Ascending aorta (tissue), 2 donors: Measurements from ENCODE around the gene SHISA7. TPM values are rescaled to one million over a fixed set of nuclear protein-coding genes. Genes with fewer than 3 reads are reported as not detected.

Experiments used
- DNase-seq, 2 donors: peaks; one replicate each; pipeline ENCODE4 v3.0.0-alpha.2; 2019; ENCODE audit warnings: low spot score in 2 of 2
- H3K27ac ChIP-seq, 2 donors: fragments of 200-600 bp; sonication (generic); one replicate each; pipeline ENCODE4 v1.5.1; 2016 to 2017; ENCODE audit warnings: mild to moderate bottlenecking in 1 of 2
- H3K27me3 ChIP-seq: fragments of 200-600 bp; sonication (generic); one replicate; pipeline ENCODE4 v1.5.1; 2017
- H3K36me3 ChIP-seq, 2 donors: fragments of 200-600 bp; sonication (generic); one replicate each; pipeline ENCODE4 v1.5.1; 2016
- H3K4me1 ChIP-seq, 2 donors: fragments of 200-600 bp; sonication (generic); one replicate each; pipeline ENCODE4 v1.5.1; 2016 to 2017; ENCODE audit warnings: mild to moderate bottlenecking in 1 of 2
- H3K4me3 ChIP-seq, 2 donors: fragments of 200-600 bp; sonication (generic); one replicate each; pipeline ENCODE4 v1.5.1; 2016 to 2017; ENCODE audit warnings: mild to moderate bottlenecking in 1 of 2
- H3K9me3 ChIP-seq, 2 donors: fragments of 200-600 bp; sonication (generic); one replicate each; pipeline ENCODE4 v1.5.1; 2016
- intact Hi-C: fragments of 100-400 bp; cut with DNase I; formaldehyde crosslinking; loops from one replicate; pipeline ENCODE4 v1.15.1; 2023
- total RNA-seq: library from RNA; depleted of rRNA; stranded (reverse); fragments of >200 nt; gene quantifications from one replicate; pipeline ENCODE4 v1.1.0, GENCODE V29; 2016
- TF ChIP-seq, protein P1 (sequence below), 3 experiments: fragments of 200-600 bp in 2 of 3; fragments of 450-650 bp in 1 of 3; sonication (generic) in 2 of 3; IDR thresholded peaks; one replicate each; pipeline ENCODE4 v1.5.1; 2016 to 2019; ENCODE audit warnings: antibody characterized with exemption in 3 of 3, mild to moderate bottlenecking in 1 of 3, moderate library complexity in 1 of 3

SHISA7 gene
- total RNA-seq, 1 donor from 2014 or later = 0.85 TPM

DNA sequence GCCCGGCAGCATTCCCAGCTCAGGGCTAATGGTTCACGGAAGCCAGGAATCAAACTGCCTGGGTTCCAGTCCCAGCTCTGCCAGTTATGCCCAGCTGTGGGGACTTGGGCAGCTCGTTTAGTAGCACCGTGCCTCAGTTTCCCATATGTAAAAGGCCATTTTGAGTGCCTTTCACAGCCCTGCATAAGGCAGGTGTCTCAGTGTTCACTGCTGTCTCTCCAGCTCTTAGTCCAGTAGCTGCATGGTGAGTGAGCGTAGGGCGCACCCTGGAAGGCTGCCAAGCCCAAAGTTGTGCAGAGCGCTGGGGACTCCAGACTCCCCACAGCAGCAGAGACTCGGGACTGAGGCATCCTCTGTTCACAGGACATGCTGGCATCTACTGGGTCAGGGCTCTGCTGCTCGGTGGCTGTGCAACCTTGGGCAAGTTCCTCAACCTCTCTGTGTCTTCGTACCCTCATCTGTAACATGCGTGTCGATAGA is 51.9 kb downstream of the SHISA7 start:
- TF ChIP-seq, protein P1, sequence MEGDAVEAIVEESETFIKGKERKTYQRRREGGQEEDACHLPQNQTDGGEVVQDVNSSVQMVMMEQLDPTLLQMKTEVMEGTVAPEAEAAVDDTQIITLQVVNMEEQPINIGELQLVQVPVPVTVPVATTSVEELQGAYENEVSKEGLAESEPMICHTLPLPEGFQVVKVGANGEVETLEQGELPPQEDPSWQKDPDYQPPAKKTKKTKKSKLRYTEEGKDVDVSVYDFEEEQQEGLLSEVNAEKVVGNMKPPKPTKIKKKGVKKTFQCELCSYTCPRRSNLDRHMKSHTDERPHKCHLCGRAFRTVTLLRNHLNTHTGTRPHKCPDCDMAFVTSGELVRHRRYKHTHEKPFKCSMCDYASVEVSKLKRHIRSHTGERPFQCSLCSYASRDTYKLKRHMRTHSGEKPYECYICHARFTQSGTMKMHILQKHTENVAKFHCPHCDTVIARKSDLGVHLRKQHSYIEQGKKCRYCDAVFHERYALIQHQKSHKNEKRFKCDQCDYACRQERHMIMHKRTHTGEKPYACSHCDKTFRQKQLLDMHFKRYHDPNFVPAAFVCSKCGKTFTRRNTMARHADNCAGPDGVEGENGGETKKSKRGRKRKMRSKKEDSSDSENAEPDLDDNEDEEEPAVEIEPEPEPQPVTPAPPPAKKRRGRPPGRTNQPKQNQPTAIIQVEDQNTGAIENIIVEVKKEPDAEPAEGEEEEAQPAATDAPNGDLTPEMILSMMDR (IDR thresholded peaks at IDR 0.05) = no peak
- Histone ChIP-seq H3K4me1 (peaks cover 11 to 26% of the 10 kb centered on the region in 2 donors), H3K4me3 (no peak overlapping the region), H3K27ac (no peak overlapping the region), H3K36me3 (peaks cover 32 to 43% of the 10 kb centered on the region in 2 donors), H3K27me3 (no peaks in the 10 kb centered on the region), H3K9me3 (no peaks in the 10 kb centered on the region)
- no peak for DNase-seq
- intact Hi-C loops = no loop called here

DNA sequence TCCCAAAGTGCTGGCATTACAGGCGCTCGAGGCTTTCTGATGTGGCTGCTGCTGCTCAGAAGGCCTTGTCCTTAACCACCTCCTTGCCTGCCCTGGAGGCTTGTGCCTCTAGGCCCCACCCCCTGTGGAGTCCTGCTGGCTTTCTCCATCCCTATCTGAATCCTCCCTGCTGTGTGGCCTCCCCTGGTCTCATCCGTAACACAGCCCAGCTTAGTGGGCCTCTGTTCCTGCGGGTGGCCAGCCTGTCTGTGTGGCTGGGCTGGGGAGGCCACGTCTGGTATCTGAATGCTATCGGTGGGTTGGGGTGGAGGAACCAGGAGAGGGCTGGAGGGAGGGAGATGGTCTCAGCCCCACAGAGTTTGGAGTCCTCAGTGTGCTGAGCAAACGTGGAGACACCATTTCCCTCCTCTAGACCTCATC is 52.6 kb downstream of the SHISA7 start:
- intact Hi-C loops = no loop called here
- peaks cover 32 to 43% of the 10 kb centered on the region in 2 donors for H3K36me3 ChIP-seq
- peaks cover 11 to 26% of the 10 kb centered on the region in 2 donors for H3K4me1 ChIP-seq
- no peaks in the 10 kb centered on the region for H3K27me3 ChIP-seq
- no peaks in the 10 kb centered on the region for H3K9me3 ChIP-seq
- no peak for DNase-seq
- H3K4me3 ChIP-seq = no peak overlapping the region
- TF ChIP-seq, protein P1 (IDR thresholded peaks at IDR 0.05) = no peak
- H3K27ac ChIP-seq = no peak overlapping the region

DNA sequence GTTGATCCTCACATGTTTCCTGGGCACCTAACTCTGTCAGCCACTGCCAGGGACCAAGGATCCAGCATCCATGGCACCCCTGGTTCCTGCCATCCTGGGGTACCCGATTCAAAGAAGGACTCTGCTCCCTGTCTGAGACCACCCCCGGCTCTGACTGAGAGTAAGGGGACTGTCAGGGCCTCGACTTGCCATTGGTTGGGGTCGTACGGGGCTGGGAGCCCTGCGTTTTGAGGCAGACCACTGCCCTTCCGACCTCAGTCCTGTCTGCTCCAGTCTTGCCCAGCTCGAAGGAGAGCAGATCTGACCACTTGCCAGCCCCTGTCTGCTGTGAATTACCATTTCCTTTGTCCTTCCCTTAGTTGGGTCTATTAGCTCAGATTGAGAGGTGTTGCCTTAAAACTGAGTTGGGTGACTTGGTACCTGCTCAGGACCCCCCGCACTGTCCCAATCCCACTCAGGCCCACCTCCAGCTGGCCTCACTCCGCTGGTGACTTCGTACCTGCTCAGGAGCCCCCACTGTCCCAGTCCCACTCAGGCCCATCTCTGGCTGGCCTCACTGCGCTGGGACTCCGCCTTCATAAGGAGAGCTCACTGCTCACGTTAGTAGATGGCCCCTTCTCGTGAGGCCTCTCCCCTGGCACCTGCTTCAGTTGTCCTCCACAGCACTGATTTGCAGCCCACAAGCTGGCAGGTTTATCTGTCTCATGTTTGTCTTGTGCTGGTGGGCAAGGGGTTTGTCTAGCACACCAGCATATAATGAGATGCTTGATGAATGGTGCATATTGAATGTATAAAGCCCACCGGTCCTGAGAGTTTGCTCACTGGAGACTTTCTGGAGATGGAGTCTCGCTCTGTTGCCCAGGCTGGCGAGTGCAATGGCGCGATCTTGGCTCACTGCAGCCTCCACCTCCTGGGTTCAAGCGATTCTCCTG is 53.4 kb downstream of the SHISA7 start:
- DNase-seq = no peak
- intact Hi-C loops = loop anchor here (5.0 to 10.0 kb wide), 2 partner anchors 195 to 258 kb away; partner anchors contain the start of genes CCDC106 and ZNF579
- TF ChIP-seq, protein P1 (IDR thresholded peaks at IDR 0.05) = no peak
- Histone ChIP-seq H3K9me3 (no peaks in the 10 kb centered on the region), H3K27ac (no peak overlapping the region), H3K36me3 (peaks cover 32 to 43% of the 10 kb centered on the region in 2 donors), H3K4me3 (no peak overlapping the region), H3K27me3 (no peaks in the 10 kb centered on the region), H3K4me1 (peaks cover 11 to 29% of the 10 kb centered on the region in 2 donors)

DNA sequence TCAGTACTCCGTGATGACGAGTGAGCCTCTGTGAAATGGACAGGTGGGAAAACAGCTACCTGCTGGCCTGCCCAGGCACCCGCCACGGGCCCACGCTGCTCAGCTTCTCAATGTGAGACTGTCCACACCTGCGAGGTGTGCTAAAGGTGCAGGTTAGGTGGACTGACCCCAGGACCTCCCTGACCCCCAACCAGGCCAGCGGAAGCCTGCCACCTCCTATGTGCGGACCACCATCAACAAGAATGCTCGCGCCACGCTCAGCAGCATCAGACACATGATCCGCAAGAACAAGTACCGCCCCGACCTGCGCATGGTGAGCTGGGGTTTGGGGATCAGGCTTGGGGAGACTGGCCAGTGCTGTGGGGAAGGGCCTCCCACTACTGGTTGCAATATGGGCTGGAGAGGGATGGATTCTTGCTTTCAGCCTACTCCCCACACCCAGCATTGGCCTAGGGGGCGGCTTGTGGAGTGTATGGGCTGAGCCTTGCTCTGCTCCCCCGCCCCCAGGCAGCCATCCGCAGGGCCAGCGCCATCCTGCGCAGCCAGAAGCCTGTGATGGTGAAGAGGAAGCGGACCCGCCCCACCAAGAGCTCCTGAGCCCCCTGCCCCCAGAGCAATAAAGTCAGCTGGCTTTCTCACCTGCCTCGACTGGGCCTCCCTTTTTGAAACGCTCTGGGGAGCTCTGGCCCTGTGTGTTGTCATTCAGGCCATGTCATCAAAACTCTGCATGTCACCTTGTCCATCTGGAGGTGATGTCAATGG is 55.2 kb downstream of the SHISA7 start:
- H3K9me3 ChIP-seq = no peaks in the 10 kb centered on the region
- peaks cover 11 to 39% of the 10 kb centered on the region in 2 donors for H3K4me1 ChIP-seq
- peak overlapping the region; percentile 68 to 91 for H3K4me3 ChIP-seq
- H3K27ac ChIP-seq = no peak overlapping the region
- TF ChIP-seq, protein P1 (IDR thresholded peaks at IDR 0.05) = no peak
- intact Hi-C loops = loop anchor here (5.0 to 10.0 kb wide), 2 partner anchors 197 to 259 kb away; partner anchors contain the start of genes CCDC106 and ZNF579
- H3K27me3 ChIP-seq = no peaks in the 10 kb centered on the region
- peaks cover 32 to 43% of the 10 kb centered on the region in 2 donors for H3K36me3 ChIP-seq
- DNase-seq = no peak

DNA sequence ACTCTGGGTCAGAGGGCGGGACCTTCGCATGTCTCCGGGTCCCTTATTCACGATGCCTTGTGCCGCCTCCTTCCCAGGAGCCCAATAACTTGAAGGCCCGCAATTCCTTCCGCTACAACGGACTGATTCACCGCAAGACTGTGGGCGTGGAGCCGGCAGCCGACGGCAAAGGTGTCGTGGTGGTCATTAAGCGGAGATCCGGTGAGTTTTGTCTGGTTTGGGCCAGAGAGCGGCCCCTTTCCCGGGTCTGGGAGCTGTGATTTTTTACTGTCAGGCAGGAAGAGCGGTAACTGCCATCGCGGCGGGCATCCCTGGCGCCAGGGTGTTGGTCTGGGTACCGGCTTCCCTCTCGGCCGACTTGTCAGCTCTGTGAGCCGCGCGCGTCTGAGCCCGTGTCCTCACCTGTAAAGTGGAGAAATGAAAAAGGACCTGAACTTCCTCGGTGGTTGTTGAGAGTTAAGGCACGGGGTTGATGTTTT is 56.6 kb downstream of the SHISA7 start:
- H3K9me3 ChIP-seq = no peaks in the 10 kb centered on the region
- H3K27ac ChIP-seq = peak overlapping the region; percentile 53 to 93
- H3K27me3 ChIP-seq = no peaks in the 10 kb centered on the region
- H3K36me3 ChIP-seq = peaks cover 32 to 35% of the 10 kb centered on the region in 2 donors
- intact Hi-C loops = loop anchor here (1.0 to 10.0 kb wide), 3 partner anchors 21 to 261 kb away; partner anchors contain the start of genes CCDC106, UBE2S and ZNF579
- TF ChIP-seq, protein P1 (IDR thresholded peaks at IDR 0.05) = no peak
- peaks cover 11 to 39% of the 10 kb centered on the region in 2 donors for H3K4me1 ChIP-seq
- DNase-seq = no peak
- peak overlapping the region; percentile 68 to 91 for H3K4me3 ChIP-seq
